A673 (cell line): ENCODE measurements around the gene BCS1L.

ENCODE experiments used
- EZH2 ChIP-seq: fragments of 200-600 bp; sonication (generic); IDR thresholded peaks from 2 replicates; pipeline ENCODE4 v1.6.1; 2017; ENCODE audit warnings: borderline replicate concordance, low read depth, mild to moderate bottlenecking, mixed read lengths, antibody characterized with exemption, low read length; ENCODE audit not compliant: poor library complexity, severe bottlenecking
- TF ChIP-seq, protein P1 (sequence below): fragments of 300-800, 200-600 bp; sonication (generic); conservative IDR thresholded peaks from 2 replicates; pipeline ENCODE4 v1.5.1; 2017; ENCODE audit warnings: low read depth, mild to moderate bottlenecking, antibody characterized with exemption, low read length, moderate library complexity, mixed read lengths

DNA sequence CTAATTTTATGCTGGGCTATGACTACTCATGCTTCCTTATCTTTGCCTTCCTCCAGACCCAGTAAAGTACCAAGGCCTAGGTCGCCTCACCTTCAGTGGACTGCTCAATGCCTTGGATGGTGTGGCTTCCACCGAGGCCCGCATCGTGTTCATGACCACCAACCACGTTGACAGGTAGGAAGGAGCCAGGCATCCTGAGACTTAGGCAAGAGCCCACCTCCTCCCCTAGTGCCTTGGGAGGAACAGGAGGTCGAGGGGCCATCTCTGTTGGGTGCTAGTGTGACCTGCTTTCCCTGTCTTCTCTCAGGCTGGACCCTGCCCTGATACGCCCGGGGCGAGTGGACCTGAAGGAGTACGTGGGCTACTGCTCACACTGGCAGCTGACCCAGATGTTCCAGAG, 3.3 kb downstream of the BCS1L start:
- TF ChIP-seq, protein P1, sequence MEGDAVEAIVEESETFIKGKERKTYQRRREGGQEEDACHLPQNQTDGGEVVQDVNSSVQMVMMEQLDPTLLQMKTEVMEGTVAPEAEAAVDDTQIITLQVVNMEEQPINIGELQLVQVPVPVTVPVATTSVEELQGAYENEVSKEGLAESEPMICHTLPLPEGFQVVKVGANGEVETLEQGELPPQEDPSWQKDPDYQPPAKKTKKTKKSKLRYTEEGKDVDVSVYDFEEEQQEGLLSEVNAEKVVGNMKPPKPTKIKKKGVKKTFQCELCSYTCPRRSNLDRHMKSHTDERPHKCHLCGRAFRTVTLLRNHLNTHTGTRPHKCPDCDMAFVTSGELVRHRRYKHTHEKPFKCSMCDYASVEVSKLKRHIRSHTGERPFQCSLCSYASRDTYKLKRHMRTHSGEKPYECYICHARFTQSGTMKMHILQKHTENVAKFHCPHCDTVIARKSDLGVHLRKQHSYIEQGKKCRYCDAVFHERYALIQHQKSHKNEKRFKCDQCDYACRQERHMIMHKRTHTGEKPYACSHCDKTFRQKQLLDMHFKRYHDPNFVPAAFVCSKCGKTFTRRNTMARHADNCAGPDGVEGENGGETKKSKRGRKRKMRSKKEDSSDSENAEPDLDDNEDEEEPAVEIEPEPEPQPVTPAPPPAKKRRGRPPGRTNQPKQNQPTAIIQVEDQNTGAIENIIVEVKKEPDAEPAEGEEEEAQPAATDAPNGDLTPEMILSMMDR, result no peak
- TF ChIP-seq EZH2, result no peak
